GM10248 (cell line): Measurements from ENCODE around the gene ZNF750.

ENCODE experiments used
- CTCF ChIA-PET: fragments of 300-600 bp; sonication (Branson Sonifier 250); formaldehyde crosslinking; extraction: SDS; loops from one replicate; lab custom pipeline; 2021; ENCODE audit warnings: antibody characterized with exemption; lab: Yijun Ruan, JAX
- POLR2A ChIA-PET: fragments of 350-650 bp; sonication (Branson Sonifier 250); formaldehyde crosslinking; extraction: SDS; loops from one replicate; lab custom pipeline; 2020; ENCODE audit warnings: antibody characterized with exemption; lab: Yijun Ruan, JAX
- DNase-seq: peaks from one replicate; pipeline ENCODE4 v3.0.0; 2012; ENCODE audit errors: extremely low spot score
- TF ChIP-seq, protein P1 (sequence below): IDR thresholded peaks from 2 replicates; pipeline ENCODE4 v1.5.1; 2012; ENCODE audit warnings: mild to moderate bottlenecking, low read depth; ENCODE audit errors: extremely low read depth, missing control alignments, control extremely low read depth

ZNF750 gene

DNA sequence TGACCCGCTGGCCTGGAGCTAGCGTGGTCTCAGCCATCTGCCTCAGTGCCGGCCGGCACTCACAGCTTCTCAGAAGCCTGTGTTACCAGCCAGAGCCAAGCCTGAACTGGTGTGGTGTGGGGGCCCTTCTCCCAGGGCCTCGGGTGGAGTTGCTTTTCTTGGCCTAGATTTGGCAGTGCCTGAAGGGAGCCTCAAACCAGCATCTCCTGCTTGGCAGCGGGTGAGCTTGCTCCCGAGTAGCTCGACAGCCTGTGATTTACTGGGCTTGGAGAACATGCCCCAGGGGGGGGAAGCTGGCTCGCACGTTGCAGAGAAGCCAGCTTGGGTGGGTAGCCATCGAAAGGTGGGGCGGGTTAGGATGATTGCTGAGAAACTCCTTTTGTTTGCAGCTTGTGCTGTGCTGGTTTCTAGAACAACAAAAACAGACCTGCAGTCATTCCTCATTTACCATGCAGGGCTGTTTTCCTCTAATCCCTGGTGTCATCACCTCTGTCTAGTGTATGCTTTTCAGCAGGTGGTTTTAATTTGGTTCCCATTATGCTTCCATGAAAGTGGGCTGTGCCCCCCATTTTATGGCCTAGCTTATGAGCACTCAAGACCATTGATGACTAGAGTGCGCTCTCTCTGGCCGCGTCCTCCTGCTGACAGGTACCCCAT is 45.7 kb downstream of the ZNF750 start:
- ChIA-PET CTCF (interaction anchor here (0.7 to 1.6 kb wide), 3 partner anchors 13 to 24 kb away, joined by 3 to 7 read pairs (median 4); no protein-coding TSS in a partner anchor), POLR2A (no interaction called here)
- TF ChIP-seq, protein P1, sequence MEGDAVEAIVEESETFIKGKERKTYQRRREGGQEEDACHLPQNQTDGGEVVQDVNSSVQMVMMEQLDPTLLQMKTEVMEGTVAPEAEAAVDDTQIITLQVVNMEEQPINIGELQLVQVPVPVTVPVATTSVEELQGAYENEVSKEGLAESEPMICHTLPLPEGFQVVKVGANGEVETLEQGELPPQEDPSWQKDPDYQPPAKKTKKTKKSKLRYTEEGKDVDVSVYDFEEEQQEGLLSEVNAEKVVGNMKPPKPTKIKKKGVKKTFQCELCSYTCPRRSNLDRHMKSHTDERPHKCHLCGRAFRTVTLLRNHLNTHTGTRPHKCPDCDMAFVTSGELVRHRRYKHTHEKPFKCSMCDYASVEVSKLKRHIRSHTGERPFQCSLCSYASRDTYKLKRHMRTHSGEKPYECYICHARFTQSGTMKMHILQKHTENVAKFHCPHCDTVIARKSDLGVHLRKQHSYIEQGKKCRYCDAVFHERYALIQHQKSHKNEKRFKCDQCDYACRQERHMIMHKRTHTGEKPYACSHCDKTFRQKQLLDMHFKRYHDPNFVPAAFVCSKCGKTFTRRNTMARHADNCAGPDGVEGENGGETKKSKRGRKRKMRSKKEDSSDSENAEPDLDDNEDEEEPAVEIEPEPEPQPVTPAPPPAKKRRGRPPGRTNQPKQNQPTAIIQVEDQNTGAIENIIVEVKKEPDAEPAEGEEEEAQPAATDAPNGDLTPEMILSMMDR: no peak
- DNase-seq: no peak

GRCh38 chr17:82791532-82791931 is 48.3 kb downstream of the ZNF750 start:
- TF ChIP-seq, protein P1: no peak
- CTCF ChIA-PET: interaction anchor here (1.4 kb wide), 1 partner anchor 10 kb away, joined by 4 read pairs; no protein-coding TSS in a partner anchor
- POLR2A ChIA-PET: no interaction called here
- no peak for DNase-seq

- ChIA-PET POLR2A (no interaction called here), CTCF (interaction anchor here (1.4 kb wide), 1 partner anchor 8 kb away, joined by 4 read pairs; no protein-coding TSS in a partner anchor)
- DNase-seq: no peak
- TF ChIP-seq, protein P1: no peak
These were observed 49.4 kb downstream of the ZNF750 start for GRCh38 chr17:82790391-82790790.

- ChIA-PET CTCF (interaction anchor here (1.4 kb wide), 1 partner anchor 125 kb away, joined by 3 read pairs; no protein-coding TSS in a partner anchor), POLR2A (no interaction called here)
- DNase-seq: no peak
- TF ChIP-seq, protein P1: no peak
These were observed 50.0 kb downstream of the ZNF750 start for GRCh38 chr17:82789806-82790205.

- DNase-seq: no peak
- ChIA-PET CTCF (interaction anchor here (1.4 kb wide), 1 partner anchor 126 kb away, joined by 3 read pairs; no protein-coding TSS in a partner anchor), POLR2A (no interaction called here)
- TF ChIP-seq, protein P1: no peak
These were observed 50.7 kb downstream of the ZNF750 start for GRCh38 chr17:82789051-82789592.

DNA sequence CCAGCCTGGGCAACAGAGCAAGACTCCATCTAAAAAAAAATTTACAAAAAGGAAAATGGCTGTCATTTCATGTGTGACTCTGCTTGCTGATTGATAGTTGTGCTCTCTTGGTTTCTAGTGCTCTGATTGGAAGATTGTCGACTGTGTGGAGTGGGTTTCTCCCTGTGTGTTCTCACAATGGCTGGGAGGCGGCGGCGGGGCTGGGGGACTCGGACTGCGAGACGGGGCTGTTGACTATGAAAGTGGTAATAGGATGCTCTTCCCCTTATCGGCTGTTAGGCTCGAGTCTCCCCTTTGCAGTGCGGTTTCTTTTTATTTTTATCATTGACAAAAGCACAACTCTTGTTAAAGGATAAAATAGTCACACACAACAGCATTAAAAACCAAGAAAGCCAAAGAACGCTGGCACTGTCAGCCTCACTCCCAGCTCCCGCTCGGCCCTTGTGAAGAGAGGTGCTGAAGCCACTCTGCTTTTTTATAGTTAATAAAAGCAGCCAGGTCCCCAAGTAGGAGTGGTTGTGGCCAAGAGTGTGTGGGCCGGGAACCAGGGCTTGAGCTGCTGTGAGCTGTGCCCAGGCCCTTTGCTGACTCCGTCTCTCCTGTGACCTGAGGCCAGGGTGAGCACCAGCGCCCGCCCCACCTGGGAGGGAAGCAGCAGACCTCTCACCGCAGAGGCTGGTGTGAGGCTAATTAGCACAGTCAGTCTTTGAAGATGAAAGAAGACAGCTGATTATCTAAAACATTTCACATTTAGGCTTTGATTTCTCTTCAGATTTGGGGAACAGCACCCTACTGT is 51.4 kb downstream of the ZNF750 start:
- CTCF ChIA-PET: interaction anchor here (1.4 kb wide), 1 partner anchor 127 kb away, joined by 3 read pairs; no protein-coding TSS in a partner anchor
- POLR2A ChIA-PET: no interaction called here
- TF ChIP-seq, protein P1: no peak
- no peak for DNase-seq
